ENCODE measurements around the gene IFI27L2.

Gene IFI27L2

DNA sequence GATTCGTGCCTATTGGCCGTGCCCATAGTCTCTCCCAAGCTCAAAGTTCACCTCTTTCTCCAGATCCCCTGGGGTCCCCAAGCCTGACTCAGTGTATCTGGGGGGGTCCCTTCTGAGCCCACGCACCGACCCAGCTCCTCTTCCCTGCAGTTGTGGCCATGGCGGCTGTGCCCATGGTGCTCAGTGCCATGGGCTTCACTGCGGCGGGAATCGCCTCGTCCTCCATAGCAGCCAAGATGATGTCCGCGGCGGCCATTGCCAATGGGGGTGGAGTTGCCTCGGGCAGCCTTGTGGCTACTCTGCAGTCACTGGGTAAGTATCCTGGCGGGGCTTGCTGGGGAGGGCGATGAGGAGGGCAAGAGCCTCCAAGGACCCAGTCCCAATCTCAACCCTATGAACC is 13.8 kb downstream of the IFI27L2 start:
- in situ Hi-C loops (cut with HindIII; ENCODE audit: low sequenced_read_pairs): no loop called here
- no peak overlapping the region for H3K4me3 ChIP-seq (ENCODE audit: low read depth, low read length)
- no peak for DNase-seq (ENCODE audit: low read depth)
- TF ChIP-seq, protein P1, sequence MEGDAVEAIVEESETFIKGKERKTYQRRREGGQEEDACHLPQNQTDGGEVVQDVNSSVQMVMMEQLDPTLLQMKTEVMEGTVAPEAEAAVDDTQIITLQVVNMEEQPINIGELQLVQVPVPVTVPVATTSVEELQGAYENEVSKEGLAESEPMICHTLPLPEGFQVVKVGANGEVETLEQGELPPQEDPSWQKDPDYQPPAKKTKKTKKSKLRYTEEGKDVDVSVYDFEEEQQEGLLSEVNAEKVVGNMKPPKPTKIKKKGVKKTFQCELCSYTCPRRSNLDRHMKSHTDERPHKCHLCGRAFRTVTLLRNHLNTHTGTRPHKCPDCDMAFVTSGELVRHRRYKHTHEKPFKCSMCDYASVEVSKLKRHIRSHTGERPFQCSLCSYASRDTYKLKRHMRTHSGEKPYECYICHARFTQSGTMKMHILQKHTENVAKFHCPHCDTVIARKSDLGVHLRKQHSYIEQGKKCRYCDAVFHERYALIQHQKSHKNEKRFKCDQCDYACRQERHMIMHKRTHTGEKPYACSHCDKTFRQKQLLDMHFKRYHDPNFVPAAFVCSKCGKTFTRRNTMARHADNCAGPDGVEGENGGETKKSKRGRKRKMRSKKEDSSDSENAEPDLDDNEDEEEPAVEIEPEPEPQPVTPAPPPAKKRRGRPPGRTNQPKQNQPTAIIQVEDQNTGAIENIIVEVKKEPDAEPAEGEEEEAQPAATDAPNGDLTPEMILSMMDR (IDR thresholded peaks at IDR 0.05; ENCODE audit: low read depth, low read length, missing control alignments): no peak

DNA sequence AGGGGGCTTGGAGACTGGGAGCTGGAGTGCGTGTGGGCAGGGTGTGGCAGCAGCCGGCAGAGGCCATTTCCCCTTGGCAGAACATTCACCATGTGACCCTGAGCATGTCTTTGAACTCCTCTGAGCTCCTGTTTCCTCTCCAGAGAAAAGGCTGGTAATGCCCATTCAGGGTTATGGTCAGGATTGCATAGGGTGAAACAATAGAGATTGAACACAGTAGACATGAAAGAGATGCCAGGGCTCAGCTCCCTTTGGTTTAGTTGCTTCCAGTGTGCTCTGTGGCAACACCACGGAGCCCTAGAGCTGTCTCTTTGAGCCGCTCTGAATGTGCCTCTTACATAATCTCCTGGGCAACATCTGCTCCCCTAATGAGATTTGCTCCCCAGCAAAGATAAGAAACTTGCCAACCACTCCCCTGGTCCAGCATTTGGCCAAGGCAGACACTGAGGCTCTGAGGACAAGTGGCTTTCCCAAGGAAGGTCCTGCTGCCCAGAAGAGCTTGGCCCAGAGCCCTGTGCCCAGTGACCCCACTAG is 14.3 kb downstream of the IFI27L2 start:
- TF ChIP-seq, protein P1 (IDR thresholded peaks at IDR 0.05; ENCODE audit: low read depth, low read length, missing control alignments): no peak
- in situ Hi-C loops (cut with HindIII; ENCODE audit: low sequenced_read_pairs): no loop called here

DNA sequence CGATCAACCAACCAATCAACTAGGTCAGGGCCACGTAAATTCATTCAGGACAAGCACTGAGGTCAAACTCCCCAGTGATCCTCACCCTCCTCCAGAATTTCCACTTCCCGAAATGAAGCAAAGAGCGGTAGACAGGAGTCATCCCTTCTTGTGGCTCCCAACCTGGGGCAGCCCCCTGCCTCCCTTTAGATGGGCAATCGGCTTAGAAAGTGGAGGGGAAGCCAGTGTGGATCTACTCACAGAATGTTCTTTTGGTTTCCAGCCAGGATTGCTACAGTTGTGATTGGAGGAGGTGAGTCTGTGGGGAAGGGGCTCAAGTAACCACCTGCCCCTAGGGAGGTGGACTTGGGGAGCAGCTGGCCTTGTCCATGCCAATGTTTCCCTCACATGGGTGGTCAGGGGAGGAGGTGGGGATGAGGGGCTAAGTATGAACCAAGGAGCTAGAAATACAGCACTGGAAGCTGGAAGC is 14.8 kb downstream of the IFI27L2 start:
- no peak for DNase-seq (ENCODE audit: low read depth)
- TF ChIP-seq, protein P1 (IDR thresholded peaks at IDR 0.05; ENCODE audit: low read depth, low read length, missing control alignments): no peak
- no peak overlapping the region for H3K4me3 ChIP-seq (ENCODE audit: low read depth, low read length)
- in situ Hi-C loops (cut with HindIII; ENCODE audit: low sequenced_read_pairs): no loop called here

More for the DNA sequence above, 14.3 kb downstream of the IFI27L2 start:
- DNase-seq (ENCODE audit: low read depth): no peak
- H3K4me3 ChIP-seq (ENCODE audit: low read depth, low read length): no peak overlapping the region

- TF ChIP-seq, protein P1 (IDR thresholded peaks at IDR 0.05; ENCODE audit: low read depth, low read length, missing control alignments): no peak
- in situ Hi-C loops (cut with HindIII; ENCODE audit: low sequenced_read_pairs): no loop called here
- no peak for DNase-seq (ENCODE audit: low read depth)
- no peak overlapping the region for H3K4me3 ChIP-seq (ENCODE audit: low read depth, low read length)
Measured at GRCh38 chr14:94113908-94114588, 15.4 kb downstream of the IFI27L2 start.

GRCh38 chr14:94113490-94113889 is 15.9 kb downstream of the IFI27L2 start:
- no peak overlapping the region for H3K4me3 ChIP-seq (ENCODE audit: low read depth, low read length)
- TF ChIP-seq, protein P1 (IDR thresholded peaks at IDR 0.05; ENCODE audit: low read depth, low read length, missing control alignments): no peak
- no peak for DNase-seq (ENCODE audit: low read depth)
- in situ Hi-C loops (cut with HindIII; ENCODE audit: low sequenced_read_pairs): no loop called here

DNA sequence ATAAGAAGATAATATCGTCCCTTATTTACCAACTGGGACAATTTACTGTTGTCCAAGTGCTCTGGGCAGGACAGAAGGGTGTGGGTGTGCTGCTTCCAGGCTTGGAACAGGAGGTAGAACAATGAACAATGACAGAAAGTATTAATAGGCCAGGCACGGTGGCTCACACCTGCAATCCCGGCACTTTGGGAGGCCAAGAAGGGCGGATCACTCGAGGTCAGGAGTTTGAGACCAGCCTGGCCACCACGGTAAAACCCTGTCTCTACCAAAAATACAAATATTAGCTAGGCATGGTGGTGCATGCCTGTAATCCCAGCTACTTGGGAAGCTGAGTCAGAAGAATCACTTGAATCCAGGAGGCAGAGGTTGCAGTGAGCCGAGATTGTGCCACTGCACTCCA is 16.3 kb downstream of the IFI27L2 start:
- in situ Hi-C loops (cut with HindIII; ENCODE audit: low sequenced_read_pairs): no loop called here
- no peak overlapping the region for H3K4me3 ChIP-seq (ENCODE audit: low read depth, low read length)
- no peak for DNase-seq (ENCODE audit: low read depth)
- TF ChIP-seq, protein P1 (IDR thresholded peaks at IDR 0.05; ENCODE audit: low read depth, low read length, missing control alignments): no peak

Data from astrocyte of the cerebellum (primary cell).